AG10803 (cell line): ENCODE data around the gene FBXL2.
"Not testable (repeated sequence)": the region's sequence is repeated elsewhere in the genome, so short reads cannot be mapped to it uniquely, and the experiment has no call there.

Experiments
- DNase-seq: peaks from one replicate; pipeline ENCODE4 v3.0.0; 2010; ENCODE audit warnings: low read depth
- H3K4me3 ChIP-seq: 2 replicates; pipeline ENCODE4 v1.5.1; 2011; ENCODE audit warnings: mild to moderate bottlenecking, low read length, control low read depth
- TF ChIP-seq, protein P1 (sequence below): conservative IDR thresholded peaks from 2 replicates; pipeline ENCODE4 v1.5.1; 2011; ENCODE audit warnings: mild to moderate bottlenecking, low read length, control low read depth, inconsistent platforms

Gene FBXL2

DNA sequence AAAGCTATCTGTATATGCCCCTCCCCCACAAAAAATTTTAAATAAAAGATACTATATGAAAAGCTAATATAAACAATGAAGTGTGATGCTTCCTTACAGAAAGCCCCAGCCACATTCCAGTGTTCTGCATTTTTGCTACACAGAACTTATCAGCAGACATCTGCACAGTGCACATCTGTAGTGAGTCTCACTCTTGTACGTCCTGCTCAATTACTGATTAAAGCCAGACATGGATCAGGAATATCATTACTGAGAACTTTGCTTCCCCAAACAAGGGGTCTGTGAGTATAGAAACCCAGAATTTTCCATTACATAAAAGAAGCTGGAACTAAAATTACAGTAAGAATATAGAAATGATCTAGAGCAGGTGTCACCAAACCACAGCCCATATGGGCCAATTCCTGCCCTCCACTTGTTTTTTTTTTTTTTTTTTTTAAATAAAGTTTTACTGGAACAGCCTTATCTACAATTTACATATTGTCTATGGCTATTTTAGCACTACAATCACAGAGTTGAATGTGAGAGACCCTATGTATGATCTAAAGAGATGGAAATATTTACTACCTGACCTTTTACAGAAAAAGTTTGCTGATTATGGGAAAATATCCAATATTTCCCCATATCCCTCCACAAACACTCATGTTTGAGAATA lies 117.3 kb downstream of the FBXL2 start:
- TF ChIP-seq, protein P1, sequence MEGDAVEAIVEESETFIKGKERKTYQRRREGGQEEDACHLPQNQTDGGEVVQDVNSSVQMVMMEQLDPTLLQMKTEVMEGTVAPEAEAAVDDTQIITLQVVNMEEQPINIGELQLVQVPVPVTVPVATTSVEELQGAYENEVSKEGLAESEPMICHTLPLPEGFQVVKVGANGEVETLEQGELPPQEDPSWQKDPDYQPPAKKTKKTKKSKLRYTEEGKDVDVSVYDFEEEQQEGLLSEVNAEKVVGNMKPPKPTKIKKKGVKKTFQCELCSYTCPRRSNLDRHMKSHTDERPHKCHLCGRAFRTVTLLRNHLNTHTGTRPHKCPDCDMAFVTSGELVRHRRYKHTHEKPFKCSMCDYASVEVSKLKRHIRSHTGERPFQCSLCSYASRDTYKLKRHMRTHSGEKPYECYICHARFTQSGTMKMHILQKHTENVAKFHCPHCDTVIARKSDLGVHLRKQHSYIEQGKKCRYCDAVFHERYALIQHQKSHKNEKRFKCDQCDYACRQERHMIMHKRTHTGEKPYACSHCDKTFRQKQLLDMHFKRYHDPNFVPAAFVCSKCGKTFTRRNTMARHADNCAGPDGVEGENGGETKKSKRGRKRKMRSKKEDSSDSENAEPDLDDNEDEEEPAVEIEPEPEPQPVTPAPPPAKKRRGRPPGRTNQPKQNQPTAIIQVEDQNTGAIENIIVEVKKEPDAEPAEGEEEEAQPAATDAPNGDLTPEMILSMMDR = no peak
- DNase-seq = no peak
- H3K4me3 ChIP-seq = no peak overlapping the region

DNA sequence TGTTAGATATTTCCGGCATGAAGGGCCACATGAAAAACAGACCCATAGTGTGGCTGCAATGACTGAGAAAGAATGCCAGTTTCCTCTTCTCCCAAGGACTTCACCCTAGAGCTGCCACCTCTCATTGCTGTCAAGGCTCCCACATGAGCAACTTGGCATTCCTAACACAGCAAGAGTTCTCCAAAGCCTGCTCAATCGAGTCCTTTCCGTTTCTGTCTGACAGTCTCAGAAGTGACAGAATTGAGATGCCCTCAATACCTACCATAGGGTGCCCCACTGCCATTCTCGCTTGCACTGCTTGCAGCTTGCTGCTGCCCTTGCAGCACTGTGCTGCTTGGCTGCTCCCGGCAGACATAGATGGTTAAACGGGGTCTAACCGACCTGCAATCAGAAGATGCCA lies 118.7 kb downstream of the FBXL2 start:
- TF ChIP-seq, protein P1 = no peak
- H3K4me3 ChIP-seq = no peak overlapping the region
- DNase-seq = no peak

DNA sequence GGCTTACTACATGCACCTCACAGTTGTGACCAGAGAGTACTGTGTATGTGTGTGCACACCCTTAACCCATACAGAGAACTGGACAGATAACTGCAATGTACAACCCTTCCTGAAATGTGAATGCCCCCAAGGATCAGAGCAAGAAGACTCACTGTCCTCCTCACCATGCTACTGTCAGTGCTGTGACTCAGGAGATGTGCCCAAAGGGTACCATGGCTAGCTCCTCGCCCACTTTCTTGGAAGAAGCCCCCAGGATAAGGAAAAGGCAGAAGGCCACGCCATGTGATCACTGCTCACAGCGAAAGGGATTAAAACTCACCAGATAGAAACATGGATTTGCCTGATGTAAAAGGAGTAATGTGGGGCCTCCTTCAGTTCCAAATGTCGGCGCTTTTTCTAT lies 121.2 kb downstream of the FBXL2 start:
- TF ChIP-seq, protein P1 = no peak
- no peak for DNase-seq
- H3K4me3 ChIP-seq = no peak overlapping the region

DNA sequence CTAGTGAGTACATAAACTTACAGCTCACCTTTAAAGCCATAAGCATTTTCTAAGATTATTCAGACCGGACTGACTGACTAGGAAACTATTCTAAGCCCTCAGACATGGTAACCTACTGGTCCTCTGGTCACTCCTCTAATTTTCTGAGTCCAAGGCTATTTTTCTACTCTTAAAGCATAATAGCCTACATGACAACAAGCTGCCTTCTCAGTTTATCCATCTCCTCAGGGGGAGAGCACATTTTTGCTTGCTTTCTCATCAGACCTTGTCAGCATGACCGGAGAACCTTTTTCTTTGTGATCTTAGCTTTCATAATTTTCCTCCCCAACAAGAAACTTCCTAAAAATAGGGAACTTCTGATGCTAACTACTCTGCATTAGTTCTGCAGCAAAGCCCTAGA lies 124.5 kb downstream of the FBXL2 start:
- TF ChIP-seq, protein P1 = no peak
- DNase-seq = no peak
- no peak overlapping the region for H3K4me3 ChIP-seq

DNA sequence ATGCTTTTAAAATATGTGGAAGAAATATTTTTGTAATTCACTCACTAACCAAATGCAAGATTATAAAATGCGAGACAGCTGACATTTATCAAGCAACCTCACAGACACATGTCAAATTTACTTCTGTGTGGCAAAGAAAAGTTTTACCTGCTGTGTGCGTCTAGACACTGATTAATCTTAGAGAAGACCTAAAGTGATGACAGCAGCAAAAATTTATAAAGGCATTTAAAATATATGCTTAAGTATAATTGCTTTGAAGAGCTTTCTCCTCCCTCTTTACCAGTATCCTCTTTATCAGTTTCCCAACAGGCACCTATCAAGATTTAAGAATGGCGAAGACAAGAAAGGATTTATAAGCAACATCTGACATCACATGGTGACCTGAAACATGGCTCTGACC lies 125.7 kb downstream of the FBXL2 start:
- TF ChIP-seq, protein P1 = no peak
- H3K4me3 ChIP-seq = no peak overlapping the region
- DNase-seq = no peak

DNA sequence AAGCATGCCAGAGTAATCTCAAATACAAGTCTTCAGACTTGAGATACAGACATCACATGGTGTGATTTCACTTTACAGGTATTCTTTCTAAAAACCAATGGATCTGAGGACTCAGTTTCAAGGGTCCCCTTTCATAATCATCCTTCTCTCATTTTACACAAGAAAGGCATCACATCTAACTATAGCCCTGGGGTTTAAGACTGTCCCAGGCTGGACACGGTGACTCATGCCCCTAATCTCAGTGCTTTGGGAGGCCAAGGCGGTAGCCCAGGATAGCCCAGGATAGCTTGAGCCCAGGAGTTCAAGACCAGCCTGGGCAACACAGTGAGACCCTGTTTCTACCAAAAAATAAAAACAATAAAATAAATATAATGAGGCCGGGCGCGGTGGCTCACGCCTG lies 126.5 kb downstream of the FBXL2 start:
- TF ChIP-seq, protein P1 = no peak
- no peak overlapping the region for H3K4me3 ChIP-seq
- DNase-seq = no peak

DNA sequence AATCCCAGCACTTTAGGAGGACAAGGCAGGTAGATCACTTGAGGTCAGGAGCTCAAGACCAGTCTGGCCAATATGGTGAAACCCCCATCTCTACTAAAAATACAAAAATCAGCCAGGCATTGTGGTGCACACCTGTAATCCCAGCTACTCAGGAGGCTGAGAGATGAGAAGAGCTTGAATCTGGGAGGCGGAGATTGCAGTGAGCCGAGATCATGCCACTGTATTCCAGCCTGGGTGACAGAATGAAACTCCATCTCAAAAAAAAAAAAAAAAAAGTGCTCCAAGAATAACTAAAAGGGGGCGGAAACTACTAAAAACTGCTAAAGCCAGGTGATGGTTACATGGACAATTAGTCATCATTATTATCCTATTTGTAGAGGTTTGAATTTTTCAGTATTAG lies 133.6 kb downstream of the FBXL2 start:
- DNase-seq, H3K4me3 ChIP-seq: not testable (repeated sequence)
